A549 (cell line): ENCODE measurements around the gene HLA-DMB.

Experiments used
- BHLHE40 ChIP-seq: IDR thresholded peaks from 2 replicates; pipeline ENCODE4 v1.6.1; 2012; ENCODE audit warnings: low read depth, low read length, inconsistent platforms
- CBX2 ChIP-seq: fragments of 200-600 bp; sonication (generic); IDR thresholded peaks from 2 replicates; pipeline ENCODE4 v1.6.1; 2016; ENCODE audit warnings: low read depth, mild to moderate bottlenecking, borderline replicate concordance
- EP300 ChIP-seq, 2 experiments: fragments of >200 bp; sonication (Bioruptor Twin); formaldehyde crosslinking; IDR thresholded peaks; 2 replicates in 1 of 2; 3 replicates in 1 of 2; pipeline ENCODE4 v1.6.1; 2016 to 2017
- HOXB5 ChIP-seq: fragments of 250-450 bp; sonication (Bioruptor Pico); IDR thresholded peaks from 2 replicates; pipeline ENCODE4 v1.5.0; 2020; ENCODE audit warnings: mild to moderate bottlenecking, moderate library complexity
- JUN ChIP-seq, 2 experiments: fragments of >200 bp; sonication (Bioruptor Twin); formaldehyde crosslinking; IDR thresholded peaks; 2 replicates in 1 of 2; 3 replicates in 1 of 2; pipeline ENCODE4 v1.6.1; 2016 to 2017
- JUNB ChIP-seq: fragments of >200 bp; sonication (Bioruptor Twin); formaldehyde crosslinking; IDR thresholded peaks from 2 replicates; pipeline ENCODE4 v1.6.1; 2016
- MAX ChIP-seq: IDR thresholded peaks from 2 replicates; pipeline ENCODE4 v1.6.1; 2012
- POLR2A ChIP-seq: IDR thresholded peaks from 2 replicates; pipeline ENCODE4 v1.6.1; 2012; ENCODE audit warnings: mild to moderate bottlenecking, low read length
- RAD21 ChIP-seq, 2 experiments: fragments of >200 bp in 1 of 2; sonication (Bioruptor Twin) in 1 of 2; formaldehyde crosslinking in 1 of 2; IDR thresholded peaks in 1 of 2; conservative IDR thresholded peaks in 1 of 2; 2 replicates in 1 of 2; 3 replicates in 1 of 2; pipeline ENCODE4 v1.6.1; 2012 to 2018; ENCODE audit warnings: inconsistent platforms in 1 of 2
- RFX5 ChIP-seq: fragments of 450-650 bp; IDR thresholded peaks from 2 replicates; pipeline ENCODE4 v1.7.1; 2014; ENCODE audit warnings: antibody characterized with exemption, mild to moderate bottlenecking, moderate library complexity
- SMC3 ChIP-seq: fragments of >200 bp; sonication (Bioruptor Twin); formaldehyde crosslinking; IDR thresholded peaks from 3 replicates; pipeline ENCODE4 v1.6.1; 2018; ENCODE audit warnings: inconsistent platforms
- TP53 ChIP-seq: fragments of 250-450 bp; sonication (Bioruptor Pico); IDR thresholded peaks from 2 replicates; pipeline ENCODE4 v1.5.0; 2021; ENCODE audit warnings: mild to moderate bottlenecking, moderate library complexity
- ZFP36 ChIP-seq: fragments of 450-650 bp; IDR thresholded peaks from 2 replicates; pipeline ENCODE4 v1.6.1; 2014; ENCODE audit warnings: borderline replicate concordance; ENCODE audit not compliant: partially characterized antibody
- TF ChIP-seq, protein P1 (sequence below): fragments of >200 bp; sonication (Bioruptor Twin); formaldehyde crosslinking; IDR thresholded peaks from 3 replicates; pipeline ENCODE4 v1.5.1; 2016

DNA sequence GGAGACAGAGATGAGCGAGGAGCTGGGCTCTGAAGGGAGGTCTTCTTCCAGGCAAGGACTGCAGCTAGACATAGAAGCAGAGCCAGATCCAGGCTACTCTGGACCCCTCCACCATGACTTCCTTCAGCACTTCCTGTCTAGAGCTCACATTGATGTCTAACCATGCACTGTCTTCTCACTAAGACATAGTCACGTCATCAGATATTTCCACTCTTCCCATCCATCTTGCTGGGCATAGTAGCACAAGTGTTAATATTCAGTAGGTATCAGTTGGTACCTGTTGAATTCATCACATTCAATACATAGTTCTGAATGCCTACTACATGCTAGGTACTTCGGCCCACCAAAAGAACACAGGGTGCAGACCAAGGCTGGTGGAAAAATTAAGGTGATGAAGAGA, 9.2 kb upstream of the HLA-DMB start:
- TF ChIP-seq, protein P1, sequence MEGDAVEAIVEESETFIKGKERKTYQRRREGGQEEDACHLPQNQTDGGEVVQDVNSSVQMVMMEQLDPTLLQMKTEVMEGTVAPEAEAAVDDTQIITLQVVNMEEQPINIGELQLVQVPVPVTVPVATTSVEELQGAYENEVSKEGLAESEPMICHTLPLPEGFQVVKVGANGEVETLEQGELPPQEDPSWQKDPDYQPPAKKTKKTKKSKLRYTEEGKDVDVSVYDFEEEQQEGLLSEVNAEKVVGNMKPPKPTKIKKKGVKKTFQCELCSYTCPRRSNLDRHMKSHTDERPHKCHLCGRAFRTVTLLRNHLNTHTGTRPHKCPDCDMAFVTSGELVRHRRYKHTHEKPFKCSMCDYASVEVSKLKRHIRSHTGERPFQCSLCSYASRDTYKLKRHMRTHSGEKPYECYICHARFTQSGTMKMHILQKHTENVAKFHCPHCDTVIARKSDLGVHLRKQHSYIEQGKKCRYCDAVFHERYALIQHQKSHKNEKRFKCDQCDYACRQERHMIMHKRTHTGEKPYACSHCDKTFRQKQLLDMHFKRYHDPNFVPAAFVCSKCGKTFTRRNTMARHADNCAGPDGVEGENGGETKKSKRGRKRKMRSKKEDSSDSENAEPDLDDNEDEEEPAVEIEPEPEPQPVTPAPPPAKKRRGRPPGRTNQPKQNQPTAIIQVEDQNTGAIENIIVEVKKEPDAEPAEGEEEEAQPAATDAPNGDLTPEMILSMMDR: no peak
- TF ChIP-seq EP300 (IDR thresholded peaks at IDR 0.05) (no peak), TP53 (no peak), POLR2A (no peak), JUNB (no peak), BHLHE40 (no peak), RAD21 (conservative IDR thresholded peaks at IDR 0.05 in 1 of 2, IDR thresholded peaks at IDR 0.05 in 1 of 2) (no peak), ZFP36 (no peak), JUN (IDR thresholded peaks at IDR 0.05) (no peak), CBX2 (no peak), SMC3 (no peak), HOXB5 (CRISPR knock-in tag) (no peak), MAX (no peak), RFX5 (no peak)
